Omental fat pad (tissue), 4 donors: ENCODE measurements around the gene FEN1. TPM values are rescaled to one million over a fixed set of nuclear protein-coding genes. Genes with fewer than 3 reads are reported as not detected.

Source experiments
- ATAC-seq: fragments of 150-250 bp; one replicate; pipeline ENCODE4 v1.9.1; 2016; ENCODE audit warnings: mild to moderate bottlenecking, moderate library complexity; ENCODE audit not compliant: low FRiP score
- DNase-seq: peaks from one replicate; pipeline ENCODE4 v3.0.0-alpha.2; 2019; ENCODE audit warnings: low spot score
- CTCF ChIP-seq, 3 donors: fragments of 450-650 bp; IDR thresholded peaks; one replicate each; pipeline ENCODE4 v1.5.1; 2016 to 2017; ENCODE audit warnings: antibody characterized with exemption in 3 of 3, mild to moderate bottlenecking in 3 of 3, moderate library complexity in 2 of 3
- total RNA-seq, 4 donors: library from RNA; depleted of rRNA; stranded (reverse); fragments of >200 nt; gene quantifications; one replicate each; pipeline ENCODE4 v1.1.0, GENCODE V29; 2016

Gene FEN1
- total RNA-seq, 4 donors from 2014 or later = 4.7 to 8.9 (median 6.7) TPM

GRCh38 chr11:61760946-61761345 is 31.8 kb upstream of the FEN1 start:
- TF ChIP-seq CTCF (IDR thresholded peaks at IDR 0.05) = no peak
- DNase-seq (no peak), ATAC-seq (no peak)

GRCh38 chr11:61761440-61762222 is 31.1 kb upstream of the FEN1 start:
- ATAC-seq (no peak), DNase-seq (no peak)
- TF ChIP-seq CTCF (IDR thresholded peaks at IDR 0.05) = no peak

GRCh38 chr11:61762223-61762615 is 30.5 kb upstream of the FEN1 start:
- no peak for DNase-seq
- ATAC-seq = no peak
- no peak for TF ChIP-seq CTCF (IDR thresholded peaks at IDR 0.05)

- no peak for TF ChIP-seq CTCF (IDR thresholded peaks at IDR 0.05)
- ATAC-seq (no peak), DNase-seq (no peak)
Measured at GRCh38 chr11:61762798-61763197, 29.9 kb upstream of the FEN1 start.

GRCh38 chr11:61763930-61764605 is 28.6 kb upstream of the FEN1 start:
- ATAC-seq = no peak
- no peak for DNase-seq
- TF ChIP-seq CTCF (IDR thresholded peaks at IDR 0.05) = no peak

- ATAC-seq (peak; percentile 40), DNase-seq (no peak)
- TF ChIP-seq CTCF (IDR thresholded peaks at IDR 0.05) = no peak
Measured at GRCh38 chr11:61764606-61765260, 28.0 kb upstream of the FEN1 start.
